A673 (cell line): ENCODE results near the gene HSD11B1.

Source experiments
- CTCF ChIP-seq: fragments of 300-800, 200-600 bp; sonication (generic); conservative IDR thresholded peaks from 2 replicates; pipeline ENCODE4 v1.5.1; 2017; ENCODE audit warnings: low read depth, mild to moderate bottlenecking, antibody characterized with exemption, low read length, moderate library complexity, mixed read lengths
- EZH2 ChIP-seq: fragments of 200-600 bp; sonication (generic); IDR thresholded peaks from 2 replicates; pipeline ENCODE4 v1.6.1; 2017; ENCODE audit warnings: borderline replicate concordance, low read depth, mild to moderate bottlenecking, mixed read lengths, antibody characterized with exemption, low read length; ENCODE audit not compliant: poor library complexity, severe bottlenecking

GRCh38 chr1:209704584-209704983 lies at the start of gene HSD11B1:
- TF ChIP-seq CTCF (no peak), EZH2 (no peak)
